Activated CD8-positive, alpha-beta memory T cell treated with anti-CD3 and anti-CD28 coated beads, Interleukin-2, amount 10 ng/mL, durations not matched to agents 7 days and 5 days (primary cell): ENCODE measurements around the gene CTCFL. TPM values are rescaled to one million over a fixed set of nuclear protein-coding genes. Genes with fewer than 3 reads are reported as not detected.
A peak's percentile ranks its signal among the peaks of the same experiment; 100 is the strongest.
"Not testable (repeated sequence)": the region's sequence is repeated elsewhere in the genome, so short reads cannot be mapped to it uniquely, and the experiment has no call there.

ENCODE experiments used
- ATAC-seq: fragments of 150-1000 bp; cut with Tn5 transposase; one replicate; pipeline ENCODE4 v1.10.0; 2021; ENCODE audit warnings: moderate library complexity
- CTCF ChIA-PET: fragments of 350-600 bp; sonication (Branson Sonifier 250); formaldehyde crosslinking; loops from one replicate; lab custom pipeline; 2021; ENCODE audit warnings: antibody characterized with exemption; lab: Charles Lee
- DNase-seq: peaks from one replicate; pipeline ENCODE4 v3.0.0-alpha.2; 2020
- H3K27ac Mint-ChIP-seq: one replicate; pipeline ENCODE4 v1.8.0; 2021; ENCODE audit warnings: mild to moderate bottlenecking, mixed read lengths
- H3K27me3 Mint-ChIP-seq: one replicate; pipeline ENCODE4 v1.8.0; 2021; ENCODE audit warnings: mixed read lengths
- H3K36me3 Mint-ChIP-seq: one replicate; pipeline ENCODE4 v1.8.0; 2021; ENCODE audit warnings: mild to moderate bottlenecking, mixed read lengths
- H3K4me1 Mint-ChIP-seq: one replicate; pipeline ENCODE4 v1.8.0; 2021; ENCODE audit warnings: mixed read lengths
- H3K4me3 Mint-ChIP-seq: one replicate; pipeline ENCODE4 v1.8.0; 2021; ENCODE audit warnings: mild to moderate bottlenecking, moderate library complexity, mixed read lengths
- H3K9me3 Mint-ChIP-seq: one replicate; pipeline ENCODE4 v1.8.0; 2022; ENCODE audit warnings: low read depth, mixed read lengths
- total RNA-seq, 2 experiments: library from RNA; stranded (reverse); gene quantifications; one replicate each; pipeline ENCODE4 v1.2.3, GENCODE V29; 2021

The CTCFL gene
- total RNA-seq, 2 experiments from 2014 or later = not detected

DNA sequence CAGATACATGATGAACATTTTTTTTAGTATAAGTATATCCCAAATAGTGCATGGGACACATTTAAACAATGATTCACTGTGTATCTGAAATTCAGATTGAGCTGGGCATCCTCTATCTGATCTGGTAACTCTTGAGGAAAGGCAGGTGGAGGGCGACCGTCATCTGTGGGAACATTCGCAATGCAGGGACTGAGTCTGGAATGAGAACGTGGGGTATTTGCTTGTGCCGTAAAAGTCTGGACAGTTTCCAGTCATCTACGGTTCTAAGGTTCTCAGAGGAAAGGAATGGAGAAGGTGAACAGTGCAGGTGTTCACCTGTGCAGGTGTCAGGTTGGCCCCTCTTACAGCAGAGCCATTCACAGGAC, 22.6 kb downstream of the CTCFL start:
- Mint-ChIP-seq H3K36me3 (no peaks in the 10 kb centered on the region), H3K4me3 (no peak overlapping the region), H3K27ac (no peak overlapping the region), H3K9me3 (no peaks in the 10 kb centered on the region), H3K27me3 (peaks cover 69% of the 10 kb centered on the region), H3K4me1 (peaks cover 11% of the 10 kb centered on the region)
- ATAC-seq (no peak), DNase-seq (no peak)
- CTCF ChIA-PET = interaction anchor here (0.7 to 1.3 kb wide), 3 partner anchors 17 to 120 kb away, joined by 3 read pairs; no protein-coding TSS in a partner anchor

DNA sequence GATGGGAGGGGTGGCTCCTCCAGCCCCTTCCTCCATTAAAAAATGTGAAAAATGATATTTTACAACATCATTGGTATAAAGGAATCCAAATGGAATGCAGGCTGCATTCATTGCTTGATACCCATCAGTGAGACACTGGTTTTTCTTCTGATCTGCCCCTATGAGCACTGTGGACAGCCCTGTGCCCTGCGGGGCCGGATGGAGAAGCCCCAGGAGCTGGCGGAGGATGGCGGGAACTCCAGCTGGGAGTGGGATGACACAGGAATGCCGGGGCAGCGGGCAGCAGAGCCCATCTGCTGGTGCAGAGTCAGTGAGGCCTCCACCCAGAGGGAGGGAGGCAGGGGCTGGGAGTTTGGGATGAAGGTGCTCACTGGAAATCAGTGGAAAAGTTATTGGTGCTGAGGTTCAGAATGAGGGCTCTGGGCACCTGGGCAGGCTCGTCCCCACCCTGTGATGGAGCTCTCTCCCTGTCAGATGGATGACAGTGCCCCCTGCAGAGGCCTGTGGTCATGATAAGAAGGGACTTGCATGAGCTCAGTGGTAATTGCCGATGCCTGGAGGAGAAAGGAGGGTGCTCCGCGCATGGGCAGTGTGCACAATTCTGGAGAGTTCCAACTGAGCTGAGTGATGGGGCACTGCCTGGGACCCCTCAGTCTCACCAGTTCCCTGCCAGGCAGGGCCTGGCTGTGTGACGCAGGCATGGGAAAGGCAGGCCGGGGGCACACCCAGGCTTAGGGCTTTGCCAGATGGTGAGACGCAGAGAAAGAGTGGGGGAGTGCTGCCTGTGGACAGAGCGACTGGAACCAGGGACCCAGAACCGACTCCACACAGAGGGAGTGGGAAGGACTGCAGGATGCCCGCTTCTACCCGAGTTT, 23.2 kb downstream of the CTCFL start:
- no peak for DNase-seq
- Mint-ChIP-seq H3K4me1 (peaks cover 11% of the 10 kb centered on the region), H3K9me3 (no peaks in the 10 kb centered on the region), H3K36me3 (no peaks in the 10 kb centered on the region), H3K27ac (no peak overlapping the region), H3K4me3 (no peak overlapping the region), H3K27me3 (peaks cover 73% of the 10 kb centered on the region)
- ATAC-seq = no peak
- CTCF ChIA-PET = interaction anchor here (1.0 kb wide), 1 partner anchor 17 kb away, joined by 3 read pairs; no protein-coding TSS in a partner anchor

DNA sequence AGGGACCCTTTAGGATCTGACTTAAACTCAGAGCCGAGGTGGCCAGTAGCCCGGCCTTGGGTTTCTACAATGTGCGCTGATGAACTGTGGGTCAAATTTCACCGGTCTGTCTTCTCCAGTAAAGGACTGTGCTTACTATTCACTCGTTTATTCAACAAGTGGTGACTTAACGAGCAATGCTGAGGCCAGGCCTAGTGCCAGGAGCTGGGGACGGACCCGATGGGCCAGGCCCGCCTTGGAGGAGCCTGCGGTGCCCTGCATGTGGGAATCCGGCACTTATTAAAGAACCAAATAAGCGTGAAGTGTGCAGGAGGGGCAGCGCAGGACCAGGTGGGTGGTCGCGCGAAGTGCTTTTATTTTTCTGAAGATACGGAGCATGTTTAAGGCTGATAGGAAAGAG, 24.0 kb downstream of the CTCFL start:
- Mint-ChIP-seq H3K4me1 (peaks cover 11% of the 10 kb centered on the region), H3K27ac (no peak overlapping the region), H3K27me3 (peaks cover 77% of the 10 kb centered on the region), H3K36me3 (no peaks in the 10 kb centered on the region), H3K4me3 (no peak overlapping the region), H3K9me3 (no peaks in the 10 kb centered on the region)
- DNase-seq (no peak), ATAC-seq (no peak)
- CTCF ChIA-PET = no interaction called here

DNA sequence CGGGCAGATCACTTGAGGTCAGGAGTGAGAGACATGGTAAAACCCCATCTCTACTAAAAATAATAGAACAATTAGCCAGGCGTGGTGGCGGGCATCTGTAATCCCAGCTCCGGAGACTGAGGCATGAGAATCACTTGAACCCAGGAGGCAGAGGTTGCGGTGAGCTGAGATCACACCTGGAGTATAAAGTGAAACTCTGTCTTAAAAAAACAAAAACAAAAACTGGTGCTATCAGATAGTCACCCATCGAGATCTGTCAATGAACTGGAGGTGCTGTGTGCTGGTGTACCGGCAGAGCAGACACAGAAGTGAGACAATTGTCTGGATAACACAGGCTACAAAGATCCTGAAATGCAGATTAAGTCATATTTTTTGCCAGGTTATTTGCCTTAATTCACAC, 24.7 kb downstream of the CTCFL start:
- Mint-ChIP-seq H3K27ac (no peak overlapping the region), H3K27me3 (peaks cover 74% of the 10 kb centered on the region), H3K36me3 (no peaks in the 10 kb centered on the region), H3K9me3 (no peaks in the 10 kb centered on the region), H3K4me3 (no peak overlapping the region), H3K4me1 (peaks cover 13% of the 10 kb centered on the region)
- CTCF ChIA-PET = interaction anchor here (1.4 kb wide), 1 partner anchor 93 kb away, joined by 4 read pairs; no protein-coding TSS in a partner anchor
- no peak for DNase-seq
- no peak for ATAC-seq

DNA sequence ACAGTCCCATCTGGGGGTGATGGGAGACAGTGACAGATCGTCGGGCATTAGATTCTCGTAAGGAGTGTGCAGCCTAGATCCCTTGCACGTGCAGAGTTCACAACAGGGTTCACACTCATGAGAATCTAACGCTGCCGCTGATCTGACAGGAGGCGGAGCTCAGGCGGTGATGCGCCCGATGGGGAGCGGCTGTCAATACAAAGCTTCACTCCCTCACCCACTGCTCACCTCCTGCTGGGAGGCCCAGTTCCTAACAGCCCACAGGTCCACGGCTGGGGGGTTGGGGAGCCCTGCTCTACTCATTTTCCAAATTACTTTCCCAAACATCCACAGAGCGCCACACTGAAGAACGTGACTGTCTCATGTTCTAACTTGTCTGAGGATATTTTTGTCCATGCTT, 25.3 kb downstream of the CTCFL start:
- CTCF ChIA-PET = interaction anchor here (1.1 to 2.3 kb wide), 8 partner anchors 22 to 410 kb away, joined by 3 to 17 read pairs (median 6); no protein-coding TSS in a partner anchor
- DNase-seq (no peak), ATAC-seq (no peak)
- H3K9me3 Mint-ChIP-seq = no peaks in the 10 kb centered on the region
- peaks cover 77% of the 10 kb centered on the region for H3K27me3 Mint-ChIP-seq
- peaks cover 15% of the 10 kb centered on the region for H3K4me1 Mint-ChIP-seq
- H3K36me3 Mint-ChIP-seq = no peaks in the 10 kb centered on the region
- no peak overlapping the region for H3K4me3 Mint-ChIP-seq
- H3K27ac Mint-ChIP-seq = no peak overlapping the region

GRCh38 chr20:57498425-57499400, 26.2 kb downstream of the CTCFL start:
- H3K27me3 Mint-ChIP-seq = peaks cover 75% of the 10 kb centered on the region
- H3K4me3 Mint-ChIP-seq = no peak overlapping the region

DNA sequence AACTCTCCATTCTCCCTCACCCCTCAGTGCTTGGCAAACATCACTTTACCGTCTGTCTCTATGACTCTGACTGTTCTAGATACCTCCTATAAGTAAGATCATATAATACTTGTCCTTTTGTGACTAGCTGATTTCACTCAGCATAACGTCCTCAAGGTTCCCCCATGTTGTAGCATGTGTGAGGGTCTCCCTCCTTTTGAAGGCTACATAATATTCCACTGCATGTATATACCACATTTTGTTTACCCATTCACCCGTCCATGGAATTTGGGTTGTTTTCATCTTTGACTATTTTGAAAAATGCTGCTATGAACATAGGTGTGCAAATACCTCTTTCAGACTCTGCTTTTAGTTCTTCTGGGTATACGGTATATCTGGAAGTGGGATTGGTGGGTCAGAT, 28.3 kb downstream of the CTCFL start:
- ATAC-seq = no peak
- Mint-ChIP-seq H3K27ac (no peak overlapping the region), H3K27me3 (peaks cover 59% of the 10 kb centered on the region), H3K4me3 (no peak overlapping the region), H3K9me3 (no peaks in the 10 kb centered on the region), H3K36me3 (no peaks in the 10 kb centered on the region), H3K4me1 (peaks cover 12% of the 10 kb centered on the region)
- CTCF ChIA-PET = interaction anchor here (1.1 to 2.1 kb wide), 6 partner anchors 98 to 135 kb away, joined by 3 to 27 read pairs (median 9); no protein-coding TSS in a partner anchor
- DNase-seq = no peak

More at GRCh38 chr20:57498425-57499400, 26.2 kb downstream of the CTCFL start:
- Mint-ChIP-seq H3K9me3 (no peaks in the 10 kb centered on the region), H3K27ac (no peak overlapping the region), H3K36me3 (no peaks in the 10 kb centered on the region), H3K4me1 (peaks cover 15% of the 10 kb centered on the region)
- CTCF ChIA-PET = interaction anchor here (0.8 to 2.3 kb wide), 27 partner anchors 8 to 711 kb away, joined by 3 to 17 read pairs (median 3); partner anchors contain the start of genes PCK1 and RBM38
- DNase-seq (peak; percentile 50), ATAC-seq (peak; percentile 85)

DNA sequence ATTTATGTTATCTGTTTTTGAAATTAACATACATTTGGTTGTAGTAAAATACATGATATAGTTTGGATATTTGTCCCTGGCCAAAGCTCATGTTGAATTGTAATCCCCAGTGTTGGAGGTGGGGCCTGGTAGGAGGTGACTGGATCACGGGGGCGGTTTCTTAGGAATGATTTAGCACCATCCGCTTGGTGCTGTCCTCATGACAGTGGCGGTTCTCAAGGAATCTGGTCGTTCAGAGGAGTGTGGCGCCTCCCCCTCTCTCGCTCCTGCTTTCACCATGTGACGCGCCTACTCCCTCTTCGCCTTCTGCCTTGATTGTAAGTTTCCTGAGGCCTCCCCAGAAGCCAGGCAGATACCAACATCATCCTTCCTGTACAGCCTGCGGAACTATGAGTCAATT, 29.0 kb downstream of the CTCFL start:
- H3K36me3 Mint-ChIP-seq = no peaks in the 10 kb centered on the region
- no peak overlapping the region for H3K27ac Mint-ChIP-seq
- DNase-seq = no peak
- CTCF ChIA-PET = interaction anchor here (0.7 to 2.1 kb wide), 14 partner anchors 15 to 139 kb away, joined by 3 to 27 read pairs (median 4); no protein-coding TSS in a partner anchor
- peaks cover 55% of the 10 kb centered on the region for H3K27me3 Mint-ChIP-seq
- ATAC-seq = no peak
- H3K4me1 Mint-ChIP-seq = peaks cover 12% of the 10 kb centered on the region
- H3K4me3 Mint-ChIP-seq = no peak overlapping the region
- no peaks in the 10 kb centered on the region for H3K9me3 Mint-ChIP-seq

DNA sequence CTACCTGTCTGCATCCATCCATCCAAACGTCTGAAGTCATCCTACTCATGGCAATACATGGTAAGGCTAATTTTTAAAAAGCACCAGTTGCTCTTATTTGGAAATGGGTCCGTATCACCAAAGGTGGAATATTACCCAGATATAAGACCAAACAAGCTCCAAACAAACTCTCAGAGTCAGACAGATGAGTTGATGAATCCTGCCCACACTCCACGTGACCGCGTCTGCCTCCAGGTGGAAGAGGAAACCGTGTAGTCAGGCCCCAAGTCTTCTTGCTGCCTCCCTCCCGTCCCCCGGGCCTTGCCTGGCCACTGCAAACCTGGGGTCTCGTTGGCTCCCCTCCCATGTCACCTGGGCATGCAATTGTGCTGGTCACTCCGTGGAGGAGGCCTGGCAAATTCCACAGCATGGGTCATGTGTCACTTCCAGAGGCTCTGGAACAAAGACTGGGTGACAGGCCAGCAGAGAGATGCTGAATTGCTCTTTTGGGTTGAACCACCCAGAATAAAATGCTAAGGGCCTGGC, 31.8 kb downstream of the CTCFL start:
- Mint-ChIP-seq H3K9me3 (no peaks in the 10 kb centered on the region), H3K36me3 (no peaks in the 10 kb centered on the region), H3K4me1 (peaks cover 6% of the 10 kb centered on the region), H3K4me3 (no peak overlapping the region), H3K27ac (no peak overlapping the region), H3K27me3 (peaks cover 35% of the 10 kb centered on the region)
- no peak for ATAC-seq
- no peak for DNase-seq
- CTCF ChIA-PET = interaction anchor here (0.8 to 3.0 kb wide), 6 partner anchors 95 to 717 kb away, joined by 3 to 11 read pairs (median 3); no protein-coding TSS in a partner anchor

DNA sequence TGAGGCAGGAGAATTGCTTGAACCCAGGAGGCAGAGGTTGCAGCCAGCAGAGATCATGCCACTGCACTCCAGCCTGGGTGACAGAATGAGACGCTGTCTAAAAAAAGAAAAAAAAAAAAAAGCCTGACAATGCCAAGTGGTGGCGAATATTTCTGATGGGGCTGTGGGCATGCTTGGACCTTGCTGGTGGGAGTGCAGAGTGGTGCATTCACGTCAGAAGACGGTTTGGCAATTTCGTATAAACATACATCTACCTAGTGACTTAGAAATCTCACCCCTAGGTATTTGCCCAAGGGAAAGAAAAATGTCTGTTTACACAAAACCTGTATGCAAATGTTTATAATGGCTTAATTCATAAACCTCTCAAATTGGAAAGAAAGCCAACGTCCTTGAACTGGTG, 33.6 kb downstream of the CTCFL start:
- Mint-ChIP-seq H3K4me3 (no peak overlapping the region), H3K36me3 (no peaks in the 10 kb centered on the region), H3K4me1 (peaks cover 4% of the 10 kb centered on the region), H3K27ac (no peak overlapping the region), H3K9me3 (no peaks in the 10 kb centered on the region), H3K27me3 (peaks cover 29% of the 10 kb centered on the region)
- ATAC-seq = no peak
- no peak for DNase-seq
- CTCF ChIA-PET = interaction anchor here (3.0 kb wide), 1 partner anchor 109 kb away, joined by 11 read pairs; no protein-coding TSS in a partner anchor

DNA sequence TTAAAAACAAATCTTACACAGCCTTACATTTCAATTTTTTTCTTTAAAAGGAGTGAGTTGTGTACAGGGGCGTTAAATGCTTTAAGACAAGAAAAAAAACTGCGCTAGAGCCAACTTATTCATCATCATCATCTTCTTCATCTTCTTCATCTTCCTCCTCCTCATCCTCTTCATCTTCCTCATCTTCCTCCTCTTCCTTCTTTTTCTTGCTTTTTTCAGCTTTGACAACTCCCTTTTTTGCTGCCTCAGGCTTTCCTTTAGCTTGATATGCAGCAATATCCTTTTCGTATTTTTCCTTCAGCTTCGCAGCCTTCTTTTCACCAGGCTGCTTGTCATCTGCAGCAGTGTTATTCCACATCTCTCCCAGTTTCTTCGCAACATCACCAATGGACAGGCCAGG, 36.7 kb downstream of the CTCFL start:
- not testable (repeated sequence) for ATAC-seq, H3K36me3 Mint-ChIP-seq, H3K27ac Mint-ChIP-seq, DNase-seq, H3K9me3 Mint-ChIP-seq, H3K4me3 Mint-ChIP-seq, H3K4me1 Mint-ChIP-seq
- CTCF ChIA-PET = interaction anchor here (1.9 kb wide), 1 partner anchor 107 kb away, joined by 4 read pairs; no protein-coding TSS in a partner anchor
- H3K27me3 Mint-ChIP-seq = peaks cover 19% of the 10 kb centered on the region

GRCh38 chr20:57485770-57486169, 39.2 kb downstream of the CTCFL start:
- ATAC-seq (no peak), DNase-seq (no peak)
- H3K4me3 Mint-ChIP-seq = no peak overlapping the region
- no peaks in the 10 kb centered on the region for H3K9me3 Mint-ChIP-seq
- H3K4me1 Mint-ChIP-seq = peaks cover 6% of the 10 kb centered on the region
- H3K36me3 Mint-ChIP-seq = no peaks in the 10 kb centered on the region
- H3K27me3 Mint-ChIP-seq = peaks cover 18% of the 10 kb centered on the region
- H3K27ac Mint-ChIP-seq = no peak overlapping the region
- CTCF ChIA-PET = no interaction called here
